Hepatocyte (in vitro differentiated cells): ENCODE data around the gene KCTD17.

Experiments used
- CTCF ChIP-seq: fragments of 200-600 bp; sonication (generic); IDR thresholded peaks from 2 replicates; pipeline ENCODE4 v1.5.1; 2016; ENCODE audit warnings: antibody characterized with exemption, mild to moderate bottlenecking; ENCODE audit not compliant: poor library complexity
- EZH2 ChIP-seq: fragments of 200-600 bp; sonication (generic); IDR thresholded peaks from 2 replicates; pipeline ENCODE4 v1.6.1; 2016; ENCODE audit warnings: antibody characterized with exemption, mild to moderate bottlenecking, borderline replicate concordance
- EZH2phosphoT487 ChIP-seq: fragments of 200-600 bp; sonication (generic); IDR thresholded peaks from one replicate; pipeline ENCODE4 v1.6.1; 2018; ENCODE audit warnings: antibody characterized with exemption, mild to moderate bottlenecking, low read depth, moderate library complexity; ENCODE audit not compliant: unreplicated experiment, severe bottlenecking

DNA sequence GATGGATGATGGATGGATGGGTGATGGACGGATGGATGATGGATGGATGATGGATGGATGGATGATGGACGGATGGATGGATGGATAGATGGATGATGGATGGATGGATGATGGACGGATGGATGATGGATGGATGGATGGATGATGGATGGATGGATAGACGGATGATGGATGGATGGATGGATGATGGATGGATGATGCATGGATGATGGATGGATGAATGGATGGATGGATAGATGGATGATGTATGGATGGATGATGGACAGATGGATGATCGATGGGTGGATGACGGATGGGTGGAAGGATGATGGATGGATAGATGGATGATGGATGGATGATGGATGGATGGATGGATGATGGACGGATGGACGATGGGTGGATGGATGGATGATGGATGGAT lies 21.1 kb downstream of the KCTD17 start:
- TF ChIP-seq CTCF, result no peak
- TF ChIP-seq EZH2, result no peak
- no peak for TF ChIP-seq EZH2phosphoT487
